ENCODE data around the gene AARS2.
"Not testable (repeated sequence)": the region's sequence is repeated elsewhere in the genome, so short reads cannot be mapped to it uniquely, and the experiment has no call there.

AARS2 gene

GRCh38 chr6:44312901-44313788, at the start of gene AARS2:
AARS2 (minus strand) TSS chr6:44313347; CDS start chr6:44313323, 24 bp downstream.
- peak; percentile 95 for DNase-seq

- no peak for DNase-seq
Measured at GRCh38 chr6:44361947-44362346, 48.8 kb upstream of the AARS2 start.

DNA sequence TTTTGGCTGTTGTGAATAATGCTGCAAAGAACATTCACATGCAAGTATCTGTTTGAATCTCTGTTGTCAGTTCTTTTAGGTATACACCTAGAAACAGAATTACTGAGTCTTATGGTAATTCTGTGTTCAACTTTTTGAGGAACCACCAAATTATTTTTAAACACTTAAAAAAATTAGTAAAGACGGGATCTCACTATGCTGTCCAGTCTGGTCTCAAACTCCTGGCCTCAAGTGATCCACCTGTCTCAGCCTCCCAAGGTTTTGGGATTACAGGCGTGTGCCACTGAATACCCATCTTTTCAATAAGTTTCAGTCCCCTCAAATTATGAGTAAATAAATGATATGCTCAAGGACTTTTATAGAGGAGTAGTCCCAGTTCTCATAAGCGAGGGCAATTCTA, 46.8 kb upstream of the AARS2 start:
- no peak for DNase-seq

DNA sequence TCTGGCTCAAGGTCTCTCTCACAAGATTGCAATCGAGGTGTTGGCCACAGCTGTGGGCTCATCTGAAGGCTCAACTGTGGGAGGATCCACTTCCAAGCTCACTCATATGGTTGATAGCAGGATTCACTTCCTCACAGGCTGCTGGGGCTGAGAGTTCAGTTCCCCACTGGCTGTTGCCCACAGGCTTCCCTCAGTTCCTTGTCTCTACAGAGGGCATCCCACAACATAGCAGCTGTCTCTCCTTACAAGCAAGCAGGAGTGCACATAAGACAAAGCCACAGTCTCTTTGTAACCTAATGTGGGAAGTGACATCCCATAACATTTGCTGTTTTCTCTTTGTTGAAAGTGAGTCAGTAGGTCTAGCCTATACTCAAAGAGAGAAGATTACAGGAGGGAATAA, 43.3 kb upstream of the AARS2 start:
- no peak for DNase-seq

DNA sequence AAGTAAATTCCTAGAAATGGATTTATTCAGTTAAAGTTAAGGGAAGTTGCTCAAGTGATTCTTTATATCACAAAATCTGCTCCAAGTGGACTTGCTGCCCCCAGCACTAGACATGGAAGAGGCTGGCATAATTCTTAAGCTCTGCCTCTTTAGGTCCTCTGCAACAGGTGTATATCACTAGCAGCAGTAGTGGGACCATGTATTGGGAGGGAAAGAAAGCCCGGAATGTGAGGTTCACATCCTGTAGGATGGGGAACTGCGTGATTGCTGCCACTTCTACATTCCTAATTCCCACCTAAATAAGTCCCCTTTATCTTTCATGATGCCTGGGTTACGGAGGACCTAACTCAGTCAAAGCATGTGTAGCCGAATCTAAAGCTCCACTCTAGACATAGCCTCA, 42.5 kb upstream of the AARS2 start:
- DNase-seq: no peak

DNA sequence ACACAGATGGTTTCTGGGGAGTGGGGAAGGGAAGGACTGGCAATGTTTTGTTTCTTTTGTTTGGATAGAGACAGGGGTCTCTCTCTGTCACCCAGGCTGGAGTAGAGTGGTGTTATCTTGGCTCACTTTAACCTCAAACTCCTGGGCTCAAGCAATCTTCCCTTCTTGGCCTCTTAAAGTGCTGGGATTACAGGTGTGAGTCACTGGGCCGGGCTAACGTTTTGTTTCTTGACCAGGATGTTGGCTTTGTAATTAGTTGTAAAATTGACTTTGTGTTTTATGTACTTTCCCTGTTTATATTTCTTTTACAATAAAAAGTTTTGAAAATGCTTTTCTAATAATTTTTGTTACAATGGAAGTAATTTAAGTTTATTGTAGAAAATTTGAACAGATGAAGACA, 40.2 kb upstream of the AARS2 start:
- no peak for DNase-seq

- no peak for DNase-seq
Measured at GRCh38 chr6:44352259-44352658, 39.1 kb upstream of the AARS2 start.

GRCh38 chr6:44350650-44350994, 37.5 kb upstream of the AARS2 start:
- not testable (repeated sequence) for DNase-seq

DNA sequence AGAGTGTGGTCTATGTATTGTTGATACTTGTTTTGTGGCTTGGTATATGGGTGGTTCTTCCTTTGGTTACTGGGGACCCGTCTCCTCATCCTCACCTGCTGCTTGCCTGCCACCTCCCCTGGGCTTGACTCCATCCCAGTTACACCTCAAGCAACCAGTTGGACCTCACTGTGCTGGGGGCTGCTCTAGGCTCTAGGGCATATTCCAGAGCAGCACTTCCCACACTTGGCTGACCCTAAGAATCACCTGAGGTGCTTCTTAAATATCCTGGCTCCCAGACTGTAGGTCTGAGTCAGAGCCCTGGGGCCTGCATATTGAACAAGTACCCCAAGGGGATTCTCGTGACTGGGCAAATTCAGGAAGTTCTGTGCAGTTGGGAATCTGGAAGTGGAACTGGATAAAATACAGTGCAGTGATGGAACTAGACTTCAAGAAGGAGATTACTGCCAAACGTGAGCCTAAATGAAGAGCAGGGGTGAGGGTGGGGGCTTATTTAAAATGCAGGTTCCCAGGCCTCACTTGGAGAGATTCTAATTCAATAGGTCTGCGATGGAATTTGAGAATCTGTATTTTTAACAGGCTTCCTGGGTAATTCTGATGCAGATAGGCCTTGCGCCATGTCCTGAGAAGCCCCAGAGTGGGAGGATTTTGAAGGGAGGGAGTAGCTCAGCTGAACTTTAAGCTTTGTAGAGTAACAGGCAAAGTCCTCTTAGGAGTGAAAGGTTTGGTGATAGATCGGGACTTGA, 36.9 kb upstream of the AARS2 start:
- no peak for DNase-seq

- not testable (repeated sequence) for DNase-seq
Measured at GRCh38 chr6:44346818-44347217, 33.7 kb upstream of the AARS2 start.

GRCh38 chr6:44342489-44342888, 29.3 kb upstream of the AARS2 start, which contains the start of gene SPATS1:
SPATS1 (plus strand) TSS chr6:44342650; CDS start chr6:44343096, 446 bp downstream.
- no peak for DNase-seq

DNA sequence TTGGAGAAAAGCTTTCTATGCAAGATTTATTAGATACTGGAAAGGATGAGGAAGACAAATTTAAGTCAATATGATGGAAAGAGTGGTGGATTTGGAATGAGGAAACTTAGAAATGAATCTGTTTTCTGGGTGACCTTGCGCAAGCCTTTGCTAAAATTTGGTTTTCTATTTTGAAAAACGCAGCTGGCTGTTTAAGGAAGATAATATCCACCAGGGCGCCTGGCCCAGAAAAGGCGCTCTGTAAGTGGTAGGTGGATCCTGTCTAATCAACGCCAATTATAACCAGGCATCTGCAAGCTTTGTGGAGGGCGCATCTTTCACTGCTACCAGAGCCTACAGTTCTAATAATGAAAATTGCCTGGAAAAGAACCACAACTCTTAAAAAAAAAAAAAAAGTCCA, 28.9 kb upstream of the AARS2 start:
- no peak for DNase-seq

- no peak for DNase-seq
Measured at GRCh38 chr6:44341095-44341890, 28.1 kb upstream of the AARS2 start.

GRCh38 chr6:44339763-44340625, 26.8 kb upstream of the AARS2 start:
- no peak for DNase-seq

DNA sequence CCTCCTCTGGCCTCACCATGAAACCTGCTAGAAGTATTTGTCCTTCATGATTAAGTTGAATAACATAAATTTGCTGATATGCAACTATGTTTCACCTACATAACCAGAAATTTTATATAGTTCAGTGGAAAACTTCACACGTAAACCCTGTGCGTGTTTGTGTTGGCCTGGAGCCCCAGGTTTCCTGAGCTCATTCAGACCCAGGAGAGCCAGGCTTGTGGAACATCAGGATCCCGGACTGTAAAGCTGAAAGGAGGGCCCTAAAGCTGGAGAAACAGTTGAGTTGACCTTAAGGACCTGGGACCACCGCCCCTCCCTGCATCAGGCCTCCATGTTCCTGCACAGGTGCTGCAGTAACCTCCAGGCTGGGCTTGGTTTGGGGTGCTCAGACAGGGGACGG, 26.2 kb upstream of the AARS2 start:
- no peak for DNase-seq

- DNase-seq: peak; percentile 69
Measured at GRCh38 chr6:44338228-44339122, 25.3 kb upstream of the AARS2 start.

GRCh38 chr6:44335631-44336030, 22.5 kb upstream of the AARS2 start:
- DNase-seq: no peak

DNA sequence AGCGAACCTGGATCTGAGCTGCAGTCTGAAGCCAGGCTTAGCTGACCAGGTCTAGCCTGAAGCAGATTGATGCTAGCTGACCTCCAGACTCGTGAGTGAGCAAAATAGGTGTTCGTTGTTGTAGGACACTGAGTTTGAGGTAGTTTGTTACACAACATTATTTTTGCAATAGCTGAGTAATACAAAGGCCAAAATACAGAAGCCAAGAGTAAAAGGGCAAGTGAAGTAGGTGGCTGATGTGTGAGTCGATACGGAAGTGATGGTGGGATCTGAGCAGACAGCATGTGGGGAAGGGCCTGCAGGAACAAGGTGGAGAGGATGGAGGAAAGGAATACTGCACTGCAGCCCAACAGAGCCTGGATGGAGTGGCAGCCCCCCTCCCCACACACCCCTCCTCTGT, 20.8 kb upstream of the AARS2 start:
- no peak for DNase-seq

GRCh38 chr6:44333273-44333919, 20.2 kb upstream of the AARS2 start:
- DNase-seq: no peak

DNA sequence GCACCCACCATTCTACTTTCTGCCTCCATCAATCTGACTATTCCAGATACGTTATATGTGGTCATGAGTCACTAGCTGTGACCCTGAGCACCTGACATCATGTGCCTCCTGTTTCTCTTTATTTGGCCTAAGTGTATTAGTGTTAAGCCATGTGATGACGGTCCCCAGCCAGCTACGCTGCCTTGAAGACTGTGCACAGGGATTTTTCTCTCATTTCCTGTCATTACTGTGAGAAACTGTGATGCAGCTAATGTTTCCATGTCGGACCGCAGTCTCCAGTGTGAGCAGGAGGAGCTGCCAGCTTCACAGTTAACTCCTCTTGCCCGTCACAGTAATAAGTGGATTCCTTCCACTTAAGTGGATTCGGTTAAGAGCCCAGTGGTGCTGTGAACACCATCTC, 19.4 kb upstream of the AARS2 start:
- DNase-seq: no peak

DNA sequence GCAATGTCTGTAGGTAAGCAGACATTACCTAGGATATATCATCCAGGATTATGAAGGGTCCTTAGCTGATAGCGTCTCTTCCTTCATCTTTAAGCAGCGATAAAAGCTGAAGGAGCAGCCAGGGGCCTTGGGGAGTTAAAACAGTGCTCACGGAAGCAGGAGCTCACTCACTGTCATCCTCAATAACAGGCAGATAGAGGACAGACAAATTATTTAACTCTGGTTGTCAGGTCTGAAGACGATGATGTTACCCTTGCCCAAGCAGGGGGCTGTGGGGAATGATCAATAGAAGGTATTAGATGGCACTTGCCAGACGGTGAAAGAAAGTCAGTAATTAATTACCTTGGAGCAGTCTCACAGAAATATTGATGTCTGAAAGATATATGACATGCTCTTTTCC, 16.7 kb upstream of the AARS2 start:
- no peak for DNase-seq

Data from activated naive CD4-positive, alpha-beta T cell treated with Interleukin-2 at 50 U/mL for 16 hours (primary cell).